Type B pancreatic cell (in vitro differentiated cells): ENCODE data around the gene SMIM35. TPM values are rescaled to one million over a fixed set of nuclear protein-coding genes. Genes with fewer than 3 reads are reported as not detected.

Source experiments
- DNase-seq: peaks from one replicate; pipeline ENCODE4 v3.0.0; 2021; ENCODE audit warnings: mixed read lengths; ENCODE audit not compliant: unreplicated experiment; ENCODE audit errors: extremely low spot score
- H3K27ac Mint-ChIP-seq: 2 replicates; pipeline ENCODE4 v1.8.0; 2021; ENCODE audit warnings: mild to moderate bottlenecking, mixed read lengths
- H3K27me3 Mint-ChIP-seq: 2 replicates; pipeline ENCODE4 v1.8.0; 2021; ENCODE audit warnings: mixed read lengths
- H3K36me3 Mint-ChIP-seq: 2 replicates; pipeline ENCODE4 v1.8.0; 2021; ENCODE audit warnings: mixed read lengths
- H3K4me1 Mint-ChIP-seq: one replicate; pipeline ENCODE4 v1.8.0; 2021; ENCODE audit warnings: mixed read lengths; ENCODE audit not compliant: unreplicated experiment
- H3K4me3 Mint-ChIP-seq: 2 replicates; pipeline ENCODE4 v1.8.0; 2021; ENCODE audit warnings: mild to moderate bottlenecking, mixed read lengths
- H3K9me3 Mint-ChIP-seq: 2 replicates; pipeline ENCODE4 v1.8.0; 2021; ENCODE audit warnings: mixed read lengths
- total RNA-seq: library from RNA; stranded (reverse); gene quantifications from 2 replicates; pipeline ENCODE4 v1.2.1, GENCODE V29; 2021; ENCODE audit warnings: low replicate concordance
- TF ChIP-seq, protein P1 (sequence below): fragments of 200-600 bp; sonication (generic); conservative IDR thresholded peaks from 2 replicates; pipeline ENCODE4 v1.5.0; 2021; ENCODE audit warnings: antibody characterized with exemption, mild to moderate bottlenecking

SMIM35 gene
- total RNA-seq, 1 donor from 2014 or later: 0.17 TPM

DNA sequence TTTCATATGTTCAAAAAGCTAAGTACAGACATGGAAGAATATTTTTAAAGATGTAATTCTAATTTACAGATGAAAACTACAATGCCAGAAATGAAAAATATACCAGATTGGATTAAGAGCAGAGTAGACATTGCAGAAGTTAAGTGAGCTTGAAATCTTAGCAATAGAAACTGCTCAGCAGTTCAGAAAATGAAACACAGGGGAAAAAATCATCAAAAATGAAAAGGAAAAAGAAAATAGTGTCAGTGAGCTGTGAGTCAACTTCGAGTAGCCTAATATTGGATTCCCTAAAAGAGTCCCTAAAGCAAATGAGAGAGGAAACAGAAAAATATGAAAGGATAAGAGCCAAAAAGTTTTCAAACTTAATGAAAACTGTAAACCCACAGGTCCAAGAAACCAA is 126.4 kb downstream of the SMIM35 start:
- DNase-seq: no peak
- TF ChIP-seq, protein P1, sequence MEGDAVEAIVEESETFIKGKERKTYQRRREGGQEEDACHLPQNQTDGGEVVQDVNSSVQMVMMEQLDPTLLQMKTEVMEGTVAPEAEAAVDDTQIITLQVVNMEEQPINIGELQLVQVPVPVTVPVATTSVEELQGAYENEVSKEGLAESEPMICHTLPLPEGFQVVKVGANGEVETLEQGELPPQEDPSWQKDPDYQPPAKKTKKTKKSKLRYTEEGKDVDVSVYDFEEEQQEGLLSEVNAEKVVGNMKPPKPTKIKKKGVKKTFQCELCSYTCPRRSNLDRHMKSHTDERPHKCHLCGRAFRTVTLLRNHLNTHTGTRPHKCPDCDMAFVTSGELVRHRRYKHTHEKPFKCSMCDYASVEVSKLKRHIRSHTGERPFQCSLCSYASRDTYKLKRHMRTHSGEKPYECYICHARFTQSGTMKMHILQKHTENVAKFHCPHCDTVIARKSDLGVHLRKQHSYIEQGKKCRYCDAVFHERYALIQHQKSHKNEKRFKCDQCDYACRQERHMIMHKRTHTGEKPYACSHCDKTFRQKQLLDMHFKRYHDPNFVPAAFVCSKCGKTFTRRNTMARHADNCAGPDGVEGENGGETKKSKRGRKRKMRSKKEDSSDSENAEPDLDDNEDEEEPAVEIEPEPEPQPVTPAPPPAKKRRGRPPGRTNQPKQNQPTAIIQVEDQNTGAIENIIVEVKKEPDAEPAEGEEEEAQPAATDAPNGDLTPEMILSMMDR: no peak
- Mint-ChIP-seq H3K4me1 (no peaks in the 10 kb centered on the region), H3K36me3 (no peaks in the 10 kb centered on the region), H3K9me3 (peaks cover 15% of the 10 kb centered on the region), H3K4me3 (no peak overlapping the region), H3K27ac (no peak overlapping the region), H3K27me3 (peaks cover 7% of the 10 kb centered on the region)

DNA sequence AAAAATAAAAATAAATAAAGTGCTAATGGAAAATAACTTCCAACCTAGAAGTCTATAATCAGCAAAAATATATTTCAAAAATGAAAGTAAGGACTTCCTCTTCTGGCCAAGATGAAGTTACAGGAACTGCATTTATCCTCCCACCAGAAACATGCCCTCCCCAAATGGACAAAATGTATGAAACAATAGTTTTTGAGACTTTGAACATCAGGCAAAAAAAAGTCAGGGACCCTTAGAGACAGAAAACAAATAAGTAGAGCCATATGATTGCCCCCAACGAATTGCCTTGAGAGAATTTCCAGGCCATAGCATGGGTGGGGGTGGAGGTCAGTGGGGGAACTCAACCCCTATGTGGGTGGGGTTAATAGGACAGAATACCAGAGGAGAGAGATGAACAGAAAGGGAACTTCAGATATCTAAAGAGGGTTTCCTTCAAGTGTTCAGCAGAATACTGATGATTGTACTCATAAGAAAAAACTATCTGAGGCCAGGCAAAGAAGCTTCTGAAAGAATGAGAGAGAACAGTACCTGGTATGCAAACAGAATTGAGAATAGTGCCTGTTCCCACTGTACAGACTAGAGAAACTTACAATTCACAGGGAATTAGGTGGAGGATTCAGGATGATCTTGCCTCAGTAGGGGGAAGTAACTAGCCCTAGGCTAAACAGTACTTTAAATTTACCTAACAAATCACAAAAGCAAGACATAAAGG is 127.2 kb downstream of the SMIM35 start:
- Mint-ChIP-seq H3K27me3 (peaks cover 7% of the 10 kb centered on the region), H3K4me3 (no peak overlapping the region), H3K4me1 (no peaks in the 10 kb centered on the region), H3K36me3 (no peaks in the 10 kb centered on the region), H3K9me3 (peaks cover 15% of the 10 kb centered on the region), H3K27ac (no peak overlapping the region)
- TF ChIP-seq, protein P1: no peak
- no peak for DNase-seq

DNA sequence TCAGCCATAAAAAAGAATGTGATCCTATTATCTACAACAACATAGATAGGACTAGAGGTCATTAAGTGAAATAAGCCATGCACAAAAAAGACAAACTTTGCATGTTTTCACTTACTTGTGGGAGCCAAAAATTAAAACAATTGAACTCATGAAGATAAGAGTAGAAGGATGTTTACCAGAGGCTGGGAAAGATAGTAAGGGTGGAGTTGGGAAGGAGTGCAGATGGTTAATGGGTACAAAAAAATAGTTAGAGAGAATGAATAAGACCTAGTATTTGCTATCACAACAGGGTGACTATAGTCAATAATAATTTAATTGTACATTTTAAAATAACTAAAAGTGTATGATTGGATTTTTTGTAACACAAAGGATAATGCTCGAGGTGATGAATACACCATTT is 127.8 kb downstream of the SMIM35 start:
- Mint-ChIP-seq H3K4me1 (no peaks in the 10 kb centered on the region), H3K9me3 (peaks cover 15% of the 10 kb centered on the region), H3K27me3 (peaks cover 7% of the 10 kb centered on the region), H3K36me3 (no peaks in the 10 kb centered on the region), H3K27ac (no peak overlapping the region), H3K4me3 (no peak overlapping the region)
- TF ChIP-seq, protein P1: no peak
- no peak for DNase-seq

Other genes with a start within 250 kb of the SMIM35 start
- gene FXYD6, start 210.3 kb downstream of the SMIM35 start, total RNA-seq: 22.9 and 66.6 TPM in 2 replicates
- 6.9 and 22.7 TPM in 2 replicates for gene TMPRSS13, start 157.6 kb downstream of the SMIM35 start, total RNA-seq
- 0.48 and 0.62 TPM in 2 replicates for gene IL10RA, start 100.6 kb downstream of the SMIM35 start, total RNA-seq
- 33.8 and 169 TPM in 2 replicates for gene TMPRSS4, start 9.9 kb downstream of the SMIM35 start, total RNA-seq
- 0.36 and 2.0 TPM in 2 replicates for gene SCN4B, start 65.9 kb upstream of the SMIM35 start, total RNA-seq
- gene SCN2B, start 89.7 kb upstream of the SMIM35 start, total RNA-seq: 2.8 TPM in 1 of 2 replicates, not detected in the other
- 0.19 and 0.57 TPM in 2 replicates for gene JAML, start 138.0 kb upstream of the SMIM35 start, total RNA-seq
- 10.2 and 32.1 TPM in 2 replicates for gene MPZL3, start 165.4 kb upstream of the SMIM35 start, total RNA-seq
- gene MPZL2, start 177.3 kb upstream of the SMIM35 start, total RNA-seq: 32.7 and 113 TPM in 2 replicates
- gene CD3E, start 217.8 kb upstream of the SMIM35 start, total RNA-seq: not detected in 2 replicates